Amniotic stem cell (primary cell): Measurements from ENCODE around the gene OSBPL5.
"Not testable (repeated sequence)": the region's sequence is repeated elsewhere in the genome, so short reads cannot be mapped to it uniquely, and the experiment has no call there.

Experiments used
- DNase-seq: peaks from one replicate; lab custom pipeline; 2025; lab: John Stamatoyannopoulos, UW

The OSBPL5 gene

GRCh38 chr11:3080733-3081385, 84.3 kb downstream of the OSBPL5 start:
- DNase-seq, result no peak

GRCh38 chr11:3080104-3080503, 85.0 kb downstream of the OSBPL5 start:
- no peak for DNase-seq

- no peak for DNase-seq
Observed at GRCh38 chr11:3077846-3078440, 87.2 kb downstream of the OSBPL5 start.

- no peak for DNase-seq
Observed at GRCh38 chr11:3077189-3077836, 87.8 kb downstream of the OSBPL5 start.

GRCh38 chr11:3074912-3075589, 90.1 kb downstream of the OSBPL5 start:
- no peak for DNase-seq

- DNase-seq, result peak; percentile 73
Observed at GRCh38 chr11:3073029-3073435, 92.1 kb downstream of the OSBPL5 start.

- no peak for DNase-seq
Observed at GRCh38 chr11:3069425-3069824, 95.7 kb downstream of the OSBPL5 start.

- DNase-seq, result not testable (repeated sequence)
Observed at GRCh38 chr11:3066308-3066707, 98.8 kb downstream of the OSBPL5 start.

GRCh38 chr11:3064709-3065108, 100.4 kb downstream of the OSBPL5 start:
- DNase-seq, result not testable (repeated sequence)

- DNase-seq, result not testable (repeated sequence)
Observed at GRCh38 chr11:3063876-3064275, 101.2 kb downstream of the OSBPL5 start.

GRCh38 chr11:3063432-3063831, 101.7 kb downstream of the OSBPL5 start:
- not testable (repeated sequence) for DNase-seq

GRCh38 chr11:3060436-3061025, 104.6 kb downstream of the OSBPL5 start:
- no peak for DNase-seq

- peak; percentile 87 for DNase-seq
Observed at GRCh38 chr11:3058753-3059664, 106.1 kb downstream of the OSBPL5 start.

- DNase-seq, result peak; percentile 93
Observed at GRCh38 chr11:3057069-3057963, 107.8 kb downstream of the OSBPL5 start, which contains the start of gene CARS1. TSS of gene CARS1 (minus strand) at chr11:3057423. CDS start at chr11:3057367, 56 bp downstream.

- DNase-seq, result no peak
Observed at GRCh38 chr11:3056296-3057068, 108.6 kb downstream of the OSBPL5 start.

GRCh38 chr11:3055891-3056290, 109.2 kb downstream of the OSBPL5 start:
- DNase-seq, result no peak

GRCh38 chr11:3052567-3052966, 112.5 kb downstream of the OSBPL5 start:
- DNase-seq, result no peak

GRCh38 chr11:3052109-3052479, 113.0 kb downstream of the OSBPL5 start:
- no peak for DNase-seq
